Neural crest cell (in vitro differentiated cells): ENCODE measurements around the gene FBH1. TPM values are rescaled to one million over a fixed set of nuclear protein-coding genes. Genes with fewer than 3 reads are reported as not detected.

Source experiments
- DNase-seq: peaks from one replicate; pipeline ENCODE4 v3.0.0; 2021; ENCODE audit warnings: low read depth, mixed read lengths, low spot score
- H3K27ac Mint-ChIP-seq: one replicate; pipeline ENCODE4 v1.8.0; 2021; ENCODE audit warnings: mild to moderate bottlenecking, mixed read lengths; ENCODE audit not compliant: unreplicated experiment
- H3K27me3 Mint-ChIP-seq: 2 replicates; pipeline ENCODE4 v1.8.0; 2021; ENCODE audit warnings: low read depth, mild to moderate bottlenecking, mixed read lengths
- H3K36me3 Mint-ChIP-seq: 2 replicates; pipeline ENCODE4 v1.8.0; 2021; ENCODE audit warnings: low read depth, mild to moderate bottlenecking, mixed read lengths
- H3K4me1 Mint-ChIP-seq: 2 replicates; pipeline ENCODE4 v1.8.0; 2021; ENCODE audit warnings: mixed read lengths
- H3K4me3 Mint-ChIP-seq: one replicate; pipeline ENCODE4 v1.8.0; 2021; ENCODE audit warnings: mild to moderate bottlenecking, mixed read lengths
- H3K9me3 Mint-ChIP-seq: 2 replicates; pipeline ENCODE4 v1.8.0; 2021; ENCODE audit warnings: mixed read lengths
- total RNA-seq: library from RNA; stranded (reverse); gene quantifications from 2 replicates; pipeline ENCODE4 v1.2.1, GENCODE V29; 2021
- TF ChIP-seq, protein P1 (sequence below): fragments of 200-600 bp; sonication (generic); conservative IDR thresholded peaks from 2 replicates; pipeline ENCODE4 v1.5.0; 2021; ENCODE audit warnings: antibody characterized with exemption, mild to moderate bottlenecking

FBH1 gene
- total RNA-seq, 1 donor from 2014 or later = 73.7 TPM

DNA sequence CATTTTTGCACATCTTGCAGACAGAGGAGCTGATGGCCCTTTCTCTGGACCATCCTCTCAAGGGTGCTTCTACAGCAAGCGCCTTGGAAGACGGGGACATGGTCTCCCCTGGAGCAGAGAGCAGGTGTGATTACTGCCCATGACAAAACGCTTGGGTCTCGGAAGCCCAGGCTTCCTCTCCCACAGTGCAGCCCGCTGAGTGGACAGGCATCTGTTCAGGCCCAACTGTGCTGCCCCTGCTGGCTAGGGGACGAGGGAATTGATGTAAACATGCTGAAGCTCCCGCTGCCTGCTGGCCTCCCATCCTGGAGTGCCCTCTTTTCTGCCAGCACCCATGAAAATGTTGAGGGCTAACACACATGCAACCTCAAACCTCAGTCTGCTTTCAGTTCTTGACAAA is 73.0 kb downstream of the FBH1 start:
- H3K9me3 Mint-ChIP-seq = no peaks in the 10 kb centered on the region
- H3K4me3 Mint-ChIP-seq = no peak overlapping the region
- TF ChIP-seq, protein P1, sequence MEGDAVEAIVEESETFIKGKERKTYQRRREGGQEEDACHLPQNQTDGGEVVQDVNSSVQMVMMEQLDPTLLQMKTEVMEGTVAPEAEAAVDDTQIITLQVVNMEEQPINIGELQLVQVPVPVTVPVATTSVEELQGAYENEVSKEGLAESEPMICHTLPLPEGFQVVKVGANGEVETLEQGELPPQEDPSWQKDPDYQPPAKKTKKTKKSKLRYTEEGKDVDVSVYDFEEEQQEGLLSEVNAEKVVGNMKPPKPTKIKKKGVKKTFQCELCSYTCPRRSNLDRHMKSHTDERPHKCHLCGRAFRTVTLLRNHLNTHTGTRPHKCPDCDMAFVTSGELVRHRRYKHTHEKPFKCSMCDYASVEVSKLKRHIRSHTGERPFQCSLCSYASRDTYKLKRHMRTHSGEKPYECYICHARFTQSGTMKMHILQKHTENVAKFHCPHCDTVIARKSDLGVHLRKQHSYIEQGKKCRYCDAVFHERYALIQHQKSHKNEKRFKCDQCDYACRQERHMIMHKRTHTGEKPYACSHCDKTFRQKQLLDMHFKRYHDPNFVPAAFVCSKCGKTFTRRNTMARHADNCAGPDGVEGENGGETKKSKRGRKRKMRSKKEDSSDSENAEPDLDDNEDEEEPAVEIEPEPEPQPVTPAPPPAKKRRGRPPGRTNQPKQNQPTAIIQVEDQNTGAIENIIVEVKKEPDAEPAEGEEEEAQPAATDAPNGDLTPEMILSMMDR = no peak
- no peaks in the 10 kb centered on the region for H3K36me3 Mint-ChIP-seq
- no peaks in the 10 kb centered on the region for H3K27me3 Mint-ChIP-seq
- peaks cover 8% of the 10 kb centered on the region for H3K4me1 Mint-ChIP-seq
- no peak overlapping the region for H3K27ac Mint-ChIP-seq
- no peak for DNase-seq

DNA sequence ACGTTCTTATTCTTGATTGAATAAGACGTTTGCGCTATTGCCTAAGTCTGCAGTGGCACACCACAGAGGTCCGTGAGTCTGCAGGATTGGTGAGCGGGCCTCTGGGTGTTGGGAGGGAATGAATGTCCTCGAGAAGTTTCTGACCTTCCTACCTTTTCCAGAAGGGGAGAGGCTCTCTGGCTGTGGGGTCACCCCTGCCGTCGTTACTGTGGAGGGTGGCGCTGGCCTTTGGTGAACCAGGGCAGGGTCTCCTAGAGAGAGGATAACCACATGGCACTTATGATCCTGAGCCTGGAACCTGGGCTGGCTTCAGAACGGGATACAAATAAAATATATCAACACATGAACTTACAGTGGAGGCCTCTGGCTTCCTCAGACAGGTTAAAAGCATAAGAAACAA is 73.5 kb downstream of the FBH1 start:
- TF ChIP-seq, protein P1 = no peak
- Mint-ChIP-seq H3K27me3 (no peaks in the 10 kb centered on the region), H3K4me1 (peaks cover 8% of the 10 kb centered on the region), H3K36me3 (no peaks in the 10 kb centered on the region), H3K27ac (no peak overlapping the region), H3K4me3 (no peak overlapping the region), H3K9me3 (no peaks in the 10 kb centered on the region)
- DNase-seq = no peak

DNA sequence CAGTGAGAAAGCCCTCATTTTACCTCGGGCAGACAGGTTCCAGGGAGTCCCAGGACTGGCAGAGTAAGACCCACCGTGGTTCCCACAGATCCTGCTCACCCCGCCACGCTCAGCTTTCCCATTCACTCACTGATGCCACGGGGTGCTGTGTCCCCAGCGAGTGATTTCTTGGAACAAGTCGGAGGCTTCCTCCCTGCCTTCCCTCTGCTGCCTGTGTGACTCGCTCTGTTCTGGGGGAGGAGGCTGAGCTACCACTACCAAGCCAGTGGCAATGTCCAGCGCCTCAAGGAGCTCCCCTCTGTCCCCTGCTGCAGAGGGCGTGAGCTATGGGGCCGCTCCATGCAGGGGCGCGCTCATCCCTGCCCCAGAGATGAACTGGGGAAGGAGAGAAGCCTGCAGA is 74.7 kb downstream of the FBH1 start:
- no peaks in the 10 kb centered on the region for H3K36me3 Mint-ChIP-seq
- no peaks in the 10 kb centered on the region for H3K9me3 Mint-ChIP-seq
- no peak overlapping the region for H3K4me3 Mint-ChIP-seq
- no peak overlapping the region for H3K27ac Mint-ChIP-seq
- DNase-seq = no peak
- TF ChIP-seq, protein P1 = no peak
- H3K4me1 Mint-ChIP-seq = peaks cover 8% of the 10 kb centered on the region
- H3K27me3 Mint-ChIP-seq = no peaks in the 10 kb centered on the region

DNA sequence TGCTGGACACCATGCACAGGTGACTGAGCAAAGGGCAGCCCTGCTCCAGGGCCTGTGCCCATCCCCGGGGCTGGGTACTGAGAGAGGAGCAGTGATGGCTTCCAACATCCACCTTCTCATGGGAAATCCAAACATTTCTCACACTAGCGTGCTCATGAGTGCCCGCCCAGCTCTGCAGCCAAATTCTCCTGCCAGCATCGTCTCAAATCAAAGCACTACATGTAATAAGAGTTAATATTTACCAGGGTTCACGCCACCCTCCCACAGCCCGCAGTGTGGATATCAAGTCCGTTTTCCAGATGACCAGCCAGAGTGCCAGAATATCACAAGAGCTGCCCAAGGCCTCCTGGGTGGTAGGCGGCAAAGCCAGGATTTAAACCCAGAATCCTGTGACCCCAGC is 75.2 kb downstream of the FBH1 start:
- TF ChIP-seq, protein P1 = no peak
- no peaks in the 10 kb centered on the region for H3K27me3 Mint-ChIP-seq
- H3K4me1 Mint-ChIP-seq = peaks cover 8% of the 10 kb centered on the region
- H3K36me3 Mint-ChIP-seq = no peaks in the 10 kb centered on the region
- no peak overlapping the region for H3K4me3 Mint-ChIP-seq
- H3K9me3 Mint-ChIP-seq = no peaks in the 10 kb centered on the region
- no peak overlapping the region for H3K27ac Mint-ChIP-seq
- no peak for DNase-seq

DNA sequence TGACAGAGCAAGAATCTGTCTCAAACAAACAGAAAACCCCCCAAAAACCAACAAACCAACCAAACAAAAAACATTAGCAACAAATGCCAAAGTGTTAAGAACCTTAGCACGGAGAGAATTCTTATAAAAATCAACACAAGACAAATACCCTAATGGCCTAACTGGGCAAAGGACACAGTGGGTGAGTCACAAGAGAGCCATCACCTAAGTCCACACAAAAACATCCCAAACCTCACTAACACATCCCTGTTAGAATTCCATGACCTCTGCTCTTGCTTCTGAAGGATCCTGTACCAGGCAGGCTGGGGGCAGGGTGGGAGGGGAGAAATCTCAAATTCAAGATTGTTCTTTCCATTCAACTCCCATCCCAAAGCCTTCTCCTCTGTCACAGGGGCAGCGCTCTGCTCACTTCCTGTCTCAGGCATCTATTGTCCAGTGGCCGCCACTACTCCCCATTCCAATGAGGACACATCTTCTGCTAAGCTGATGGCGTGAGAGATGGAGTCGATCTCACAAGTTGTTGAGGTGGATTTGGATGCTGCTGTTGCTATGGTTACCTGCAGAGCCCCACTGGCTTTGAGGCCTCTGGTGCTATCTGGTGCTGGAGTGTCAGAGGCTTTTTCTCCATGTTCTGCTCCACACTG is 78.1 kb downstream of the FBH1 start:
- Mint-ChIP-seq H3K9me3 (no peaks in the 10 kb centered on the region), H3K36me3 (no peaks in the 10 kb centered on the region), H3K4me1 (no peaks in the 10 kb centered on the region), H3K4me3 (no peak overlapping the region), H3K27ac (no peak overlapping the region), H3K27me3 (peaks cover 3% of the 10 kb centered on the region)
- no peak for DNase-seq
- TF ChIP-seq, protein P1 = no peak
